NCI-H2081 (cell line): ENCODE results near the gene CDH4.

Source experiments
- DNase-seq, 2 experiments: peaks; one replicate each; lab custom pipeline; 2025; lab: John Stamatoyannopoulos, UW

Gene CDH4

GRCh38 chr20:61633004-61633403, 380.9 kb downstream of the CDH4 start:
- no peak for DNase-seq

DNA sequence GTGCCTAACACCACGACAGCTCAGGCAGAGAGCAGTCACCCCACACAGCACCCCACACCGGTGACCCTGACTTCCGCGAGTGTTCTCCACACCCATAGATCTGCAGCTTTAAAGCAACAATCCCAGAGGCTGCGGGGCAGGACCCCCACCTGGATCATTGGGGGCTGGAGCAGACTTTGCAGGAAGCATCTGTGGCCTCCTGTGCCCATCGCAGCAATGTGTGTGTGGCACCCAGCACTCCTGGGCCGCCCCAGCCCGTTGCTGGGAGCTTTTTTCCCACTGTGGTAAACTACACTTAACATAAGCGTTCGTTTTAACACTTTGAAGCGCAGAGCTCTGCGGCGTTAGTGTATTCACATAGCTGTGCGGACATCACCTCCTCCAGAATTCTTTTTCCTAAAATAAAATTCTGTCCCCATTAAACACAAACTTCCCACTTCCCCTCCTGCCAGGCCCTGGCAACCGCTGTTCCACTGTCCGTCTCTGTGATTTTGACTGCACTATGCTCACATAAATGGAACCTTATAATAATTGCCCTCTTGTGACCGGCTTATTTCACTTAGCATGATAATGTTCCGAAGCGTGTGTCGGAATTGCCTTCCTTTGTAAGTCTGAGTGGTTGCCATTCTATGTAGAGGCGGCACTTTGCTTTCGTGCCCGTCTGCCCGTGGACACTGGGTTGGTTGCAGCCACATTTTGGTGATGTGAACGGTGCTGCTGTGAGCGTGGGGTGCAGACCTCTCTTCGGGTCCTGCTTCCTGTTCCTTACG, 382.5 kb downstream of the CDH4 start:
- DNase-seq: no peak

DNA sequence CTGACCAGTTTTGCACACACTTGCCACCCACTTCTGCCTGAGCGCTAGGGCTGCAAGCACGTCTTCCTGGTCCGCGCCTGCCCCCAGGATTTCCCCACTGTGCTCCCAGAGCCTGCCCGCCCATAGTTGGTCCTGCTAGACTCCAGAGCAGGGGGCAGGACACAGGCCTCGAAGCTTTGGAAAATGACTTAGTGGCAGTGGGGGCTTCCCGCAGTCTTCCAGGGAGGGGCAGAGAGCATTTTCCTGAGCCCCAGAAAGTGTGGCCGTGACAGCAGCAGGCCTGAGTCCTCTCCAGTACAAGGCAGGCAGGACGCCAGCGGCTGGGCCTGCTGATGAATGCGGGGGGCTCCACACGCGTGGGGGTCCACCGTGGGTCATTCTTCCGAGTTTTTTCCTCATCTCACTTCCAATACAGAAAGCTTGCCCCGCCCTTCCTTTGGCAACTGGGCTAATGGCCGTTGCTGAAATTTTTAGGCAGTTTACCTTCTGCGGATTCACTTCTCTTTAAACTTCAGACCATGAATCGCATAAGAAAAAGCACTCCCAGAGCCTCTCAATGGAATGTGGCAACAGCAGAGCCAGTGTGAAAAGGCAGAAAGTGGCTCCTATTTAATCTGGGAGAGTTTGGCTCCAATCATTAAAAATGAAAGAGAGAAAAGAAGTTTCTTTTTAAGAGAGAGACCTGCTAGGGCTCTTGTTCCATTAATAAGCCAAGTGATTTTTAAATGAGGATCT, 383.8 kb downstream of the CDH4 start:
- no peak for DNase-seq

DNA sequence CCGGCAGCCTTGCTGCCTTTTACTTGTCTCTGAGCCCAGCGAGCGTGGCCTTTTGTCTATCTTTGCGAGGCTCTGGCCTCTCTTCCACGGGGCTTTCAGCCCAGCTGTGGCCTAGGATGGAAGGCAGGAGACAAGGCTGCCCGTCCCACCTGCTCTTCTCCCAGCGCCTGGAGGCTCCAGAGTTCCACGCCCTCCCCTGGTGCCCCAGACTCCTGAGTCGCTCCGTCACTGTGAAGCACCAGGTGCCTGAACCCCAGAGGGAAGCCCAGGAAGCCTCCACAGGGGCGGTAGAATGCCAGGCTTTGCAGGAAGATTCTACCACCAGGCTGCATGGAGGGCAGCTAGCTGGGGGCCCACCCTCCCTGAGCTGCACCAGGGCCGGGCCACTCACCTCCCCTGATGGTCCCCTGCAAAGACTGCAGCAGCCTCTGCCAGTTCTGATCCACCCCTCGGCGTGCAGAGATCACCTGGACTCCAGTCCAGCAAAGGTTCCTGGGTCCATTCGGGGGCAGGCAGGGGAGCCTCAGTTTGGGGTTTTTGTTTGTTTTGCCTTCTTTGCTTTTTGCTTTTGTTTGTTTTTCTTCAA, 384.6 kb downstream of the CDH4 start:
- no peak for DNase-seq

DNA sequence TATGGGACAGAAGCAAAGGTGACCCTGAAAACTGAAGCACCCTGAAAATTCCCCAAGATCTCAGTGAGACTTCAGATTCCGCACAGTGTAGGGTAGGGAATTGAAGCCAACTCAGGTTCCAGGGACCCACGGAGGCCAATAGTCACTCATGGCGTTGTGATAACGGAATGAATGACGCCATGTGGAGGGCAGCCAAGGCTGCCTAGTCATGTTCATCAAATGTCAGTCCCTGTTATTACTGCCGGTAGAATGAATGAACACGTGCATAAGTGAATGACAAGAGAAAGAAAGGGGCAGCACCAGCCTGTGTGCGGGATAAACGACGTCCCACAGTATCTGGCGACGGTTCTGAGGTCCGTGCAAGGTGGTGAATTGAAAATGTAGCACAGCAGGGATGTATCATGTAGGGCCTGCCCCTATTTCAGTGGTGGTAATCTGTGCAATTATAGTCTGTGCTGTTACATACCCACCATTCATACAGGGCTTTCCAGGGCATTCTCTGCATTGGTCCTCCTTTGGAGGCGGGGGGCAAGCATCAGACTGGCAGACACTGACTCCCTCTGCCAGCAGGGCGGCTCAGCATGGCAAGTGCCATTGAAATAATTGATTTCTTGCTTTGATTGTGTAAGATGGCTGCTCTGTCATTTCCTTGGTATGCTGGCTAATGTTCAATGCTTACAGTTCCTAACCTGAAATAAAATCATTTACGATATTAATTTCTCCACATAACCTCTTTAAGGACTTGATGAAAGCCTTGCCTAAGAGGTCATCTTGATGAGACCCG, 386.9 kb downstream of the CDH4 start:
- DNase-seq: no peak

DNA sequence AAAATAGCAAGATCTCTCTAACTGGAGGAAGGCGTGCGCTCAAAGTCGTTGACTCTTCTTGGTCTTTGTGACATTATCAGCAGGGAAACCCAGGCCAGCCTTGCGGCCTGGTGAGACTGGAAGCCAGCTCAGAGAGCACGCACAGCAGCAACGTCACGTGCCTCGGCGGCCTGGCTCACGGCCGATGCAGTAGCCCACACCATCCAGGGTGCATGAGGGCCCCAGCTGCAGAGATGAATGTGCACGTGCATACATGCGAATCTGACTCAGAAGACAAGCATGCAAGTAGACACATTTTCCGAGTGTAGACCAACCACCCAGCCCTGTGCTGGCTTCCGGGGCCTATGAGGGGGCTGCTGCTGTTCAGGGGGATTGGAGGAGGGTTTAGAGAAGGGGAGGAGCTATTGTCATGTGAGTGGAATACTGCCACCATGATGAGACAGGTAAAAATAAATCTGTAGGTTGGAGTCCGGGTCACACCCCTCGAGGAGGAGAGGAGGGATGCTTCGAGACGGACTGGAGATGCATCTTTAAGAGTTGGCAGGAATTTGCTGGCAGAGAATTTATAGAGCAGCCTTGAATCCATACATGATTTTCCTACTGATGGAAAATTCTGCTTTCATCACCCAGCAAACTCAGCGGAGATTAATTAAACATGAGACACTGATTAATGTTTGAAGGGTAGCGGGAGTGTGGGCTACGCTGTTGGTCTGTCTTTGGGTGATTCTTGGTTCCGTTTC, 388.2 kb downstream of the CDH4 start:
- DNase-seq: no peak

DNA sequence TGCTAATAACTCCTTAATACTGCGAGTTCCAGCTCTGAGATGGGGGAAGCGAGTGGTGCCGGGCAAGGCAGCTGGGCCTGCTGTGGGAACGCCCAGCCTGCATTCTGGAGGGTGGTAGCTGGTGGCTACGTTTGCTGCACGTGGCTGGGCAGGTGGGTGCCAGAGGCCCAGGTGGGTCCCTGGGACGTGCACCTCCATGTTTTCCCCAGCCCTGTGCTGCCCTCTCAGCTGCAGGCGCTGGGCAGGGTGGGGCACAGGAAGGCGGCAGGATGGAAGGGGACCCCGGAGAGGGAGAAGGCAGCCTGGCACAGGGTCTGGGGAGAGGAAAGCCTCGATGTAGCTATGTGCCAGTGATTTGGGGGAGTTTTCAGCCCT, 388.8 kb downstream of the CDH4 start:
- DNase-seq: no peak

- DNase-seq: no peak
These were observed 391.8 kb downstream of the CDH4 start for GRCh38 chr20:61643656-61644377.

DNA sequence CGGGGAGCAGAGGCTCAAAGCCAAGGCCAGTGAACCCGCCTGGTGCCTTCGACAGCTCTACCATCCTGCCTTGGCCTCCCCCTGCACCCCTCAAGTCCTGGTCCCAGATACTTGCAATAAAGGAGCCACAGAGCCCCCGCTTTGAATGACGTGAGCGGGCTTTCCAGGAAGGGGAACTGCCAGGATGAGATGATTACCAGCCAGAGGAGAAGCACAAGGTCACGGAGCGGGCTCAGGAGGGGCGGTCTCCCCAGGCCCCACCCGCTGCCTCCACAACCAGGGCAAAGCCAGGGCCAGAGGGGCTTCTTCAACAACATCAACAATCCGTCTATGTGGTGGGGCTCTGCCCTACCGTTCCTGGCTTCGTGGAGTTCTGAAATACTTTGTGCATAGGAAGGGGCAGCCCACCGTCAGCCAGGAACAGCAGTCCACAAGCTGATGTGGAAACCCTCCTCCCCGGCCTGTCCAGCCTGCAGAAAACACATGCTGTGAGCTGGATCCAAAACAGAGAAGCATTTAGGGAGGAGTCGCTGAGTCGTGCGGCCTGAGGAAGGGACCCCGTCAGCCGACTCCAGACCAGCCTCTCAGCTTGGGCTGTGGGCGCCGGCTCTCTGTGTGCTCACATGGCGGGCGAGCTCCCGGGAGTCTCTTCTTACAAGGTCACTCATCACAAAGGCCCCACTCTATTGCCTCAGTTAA, 392.5 kb downstream of the CDH4 start:
- no peak for DNase-seq

- DNase-seq: no peak
These were observed 393.7 kb downstream of the CDH4 start for GRCh38 chr20:61645732-61646131.

- no peak for DNase-seq
These were observed 394.4 kb downstream of the CDH4 start for GRCh38 chr20:61646453-61646852.

DNA sequence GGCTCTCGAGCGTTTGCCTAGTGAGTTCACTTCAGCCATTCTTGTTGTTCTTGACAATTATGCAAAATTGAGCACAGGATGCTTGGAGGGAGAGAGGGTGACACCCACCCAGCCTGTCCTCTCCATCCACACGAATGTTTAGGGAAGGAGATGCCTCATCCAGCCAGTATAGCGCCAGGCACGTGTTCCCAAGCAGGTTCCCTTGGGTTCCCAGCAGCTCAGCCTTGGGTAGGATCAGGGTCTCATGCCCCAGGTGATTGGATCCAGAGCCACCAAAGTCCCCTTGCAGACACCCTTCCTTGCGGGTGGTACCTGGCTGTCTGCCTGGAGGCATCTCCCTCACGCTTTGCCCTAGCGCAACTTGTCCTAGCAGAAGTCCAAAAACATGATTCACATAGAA, 394.9 kb downstream of the CDH4 start:
- no peak for DNase-seq

GRCh38 chr20:61647702-61648101, 395.6 kb downstream of the CDH4 start:
- DNase-seq: no peak

DNA sequence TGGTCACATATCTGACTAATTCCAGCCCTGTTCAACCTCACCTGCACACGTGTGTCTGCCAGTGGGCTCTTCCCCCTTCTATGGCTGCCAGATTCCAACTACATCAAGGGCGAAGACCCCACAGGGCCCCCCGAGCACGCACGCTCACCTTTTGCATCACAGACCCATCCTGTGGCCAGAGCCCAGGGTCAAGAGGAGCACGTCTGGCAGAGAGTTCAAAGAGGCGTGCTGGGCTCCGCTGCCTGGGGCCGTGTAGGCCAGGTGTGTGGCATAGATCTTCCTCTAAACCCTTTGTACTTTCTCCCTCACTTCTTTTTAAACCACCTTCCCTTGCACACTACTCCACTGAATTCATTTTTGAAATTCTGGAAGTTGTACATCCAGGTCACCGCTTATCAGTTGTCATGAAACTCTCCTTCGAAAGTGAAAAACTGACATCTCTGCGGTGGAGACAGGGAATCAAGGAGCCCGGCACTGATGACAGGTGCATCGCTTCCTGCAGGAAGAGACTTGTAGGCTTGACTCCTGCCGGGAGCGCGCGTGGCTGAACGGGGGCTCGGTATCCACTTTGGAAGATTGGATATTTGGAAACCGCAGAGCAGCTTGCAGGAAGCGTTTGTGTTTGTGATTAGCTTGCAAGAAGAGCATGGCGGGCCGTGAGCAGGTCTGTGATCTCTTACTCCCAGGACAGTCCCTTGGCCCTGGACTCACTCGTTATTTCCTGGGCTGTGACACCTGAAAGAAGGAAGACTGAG, 397.2 kb downstream of the CDH4 start:
- no peak for DNase-seq

- no peak for DNase-seq
These were observed 397.8 kb downstream of the CDH4 start for GRCh38 chr20:61649860-61650162.

DNA sequence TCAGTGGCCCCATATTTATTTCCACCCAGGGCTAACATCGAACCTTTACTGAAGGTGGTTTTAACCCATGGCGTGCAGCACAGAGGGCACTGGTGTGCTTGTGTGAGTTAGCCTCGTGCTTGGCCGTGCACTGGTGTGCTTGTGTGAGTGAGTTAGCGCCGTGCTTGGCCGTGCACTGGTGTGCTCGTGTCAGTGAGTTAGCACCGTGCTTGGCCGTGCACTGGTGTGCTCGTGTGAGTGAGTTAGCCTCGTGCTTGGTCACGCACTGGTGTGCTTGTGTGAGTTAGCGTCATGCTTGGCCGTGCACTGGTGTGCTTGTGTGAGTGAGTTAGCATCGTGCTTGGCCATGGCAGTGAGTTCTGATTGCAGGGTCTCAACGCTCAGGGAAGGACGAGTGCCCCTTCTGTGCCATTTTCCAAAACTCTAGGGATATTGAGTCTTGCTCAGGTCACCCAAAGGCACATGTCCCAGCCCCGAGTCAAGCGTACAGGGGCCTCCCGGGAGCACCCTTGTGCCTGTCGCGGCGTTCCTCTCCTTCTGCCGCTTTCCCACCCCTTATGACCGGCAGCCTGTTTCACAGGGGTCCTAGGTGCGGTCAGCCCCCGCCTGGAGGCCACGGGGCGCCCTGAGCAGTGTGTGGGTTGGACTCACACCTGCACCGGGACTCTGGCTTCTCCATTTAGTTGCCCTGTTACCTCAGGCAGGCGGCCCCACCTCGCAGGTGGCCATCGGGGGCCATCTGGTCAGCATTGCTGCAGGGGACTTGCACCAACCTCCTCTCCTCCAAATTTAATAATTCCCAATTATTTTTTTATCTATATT, 399.1 kb downstream of the CDH4 start:
- no peak for DNase-seq

DNA sequence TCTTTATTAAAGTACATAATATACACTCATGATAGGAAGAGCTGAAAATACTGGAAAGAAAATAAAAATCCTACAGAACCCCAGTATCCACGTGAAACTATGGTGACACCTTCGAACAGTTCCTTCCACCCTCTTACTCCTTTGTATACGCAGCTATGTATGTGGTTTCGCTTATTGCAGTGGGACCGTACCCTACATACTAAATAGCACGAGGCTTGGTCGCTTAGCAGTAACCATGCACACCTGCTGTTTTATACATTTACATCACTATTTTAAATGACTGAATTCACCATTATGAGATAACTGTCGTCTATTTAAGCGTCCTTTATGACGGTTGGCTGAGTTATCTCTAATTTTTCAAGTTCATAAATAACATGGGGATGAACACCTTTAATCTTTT, 400.1 kb downstream of the CDH4 start:
- no peak for DNase-seq

GRCh38 chr20:61654726-61655125, 402.7 kb downstream of the CDH4 start:
- DNase-seq: no peak

- no peak for DNase-seq
These were observed 403.5 kb downstream of the CDH4 start for GRCh38 chr20:61655591-61655990.
